Thyroid gland (tissue), 4 donors: ENCODE data around the gene NAA60.

Experiments used
- CTCF ChIP-seq, 6 experiments: fragments of 200-600 bp in 3 of 6; fragments of 450-650 bp in 3 of 6; sonication (generic) in 3 of 6; IDR thresholded peaks; one replicate each; pipeline ENCODE4 v1.5.1; 2016 to 2019; ENCODE audit warnings: antibody characterized with exemption in 6 of 6, mild to moderate bottlenecking in 2 of 6, inconsistent platforms in 1 of 6, moderate library complexity in 1 of 6
- POLR2A ChIP-seq, 2 donors: fragments of 450-650 bp; IDR thresholded peaks; one replicate each; pipeline ENCODE4 v1.6.1; 2017; ENCODE audit warnings: antibody characterized with exemption in 2 of 2, mild to moderate bottlenecking in 2 of 2, moderate library complexity in 1 of 2

GRCh38 chr16:3530371-3530914 lies 87.0 kb downstream of the NAA60 start:
- no peak for TF ChIP-seq CTCF (IDR thresholded peaks at IDR 0.05)
- TF ChIP-seq POLR2A (IDR thresholded peaks at IDR 0.05), result no peak
